Muscle of arm (tissue), 12 donors: ENCODE data around the gene ME2. TPM values are rescaled to one million over a fixed set of nuclear protein-coding genes. Genes with fewer than 3 reads are reported as not detected.
"Not testable (repeated sequence)": the region's sequence is repeated elsewhere in the genome, so short reads cannot be mapped to it uniquely, and the experiment has no call there.

Experiments
- DNase-seq: peaks from one replicate; pipeline ENCODE4 v3.0.0-alpha.2; 2013
- polyA plus RNA-seq, 12 donors: library from polyadenylated mRNA; unstranded; fragments of 120-200 nt; gene quantifications; one replicate each; pipeline ENCODE4 v1.2.1, GENCODE V29; 2013; ENCODE audit not compliant: insufficient read length in 12 of 12

Gene ME2
- polyA plus RNA-seq, 12 donors, result 20.8 to 36.5 (median 32.4) TPM; not detected in 1

GRCh38 chr18:50909261-50909660, 30.3 kb downstream of the ME2 start:
- no peak for DNase-seq

- no peak for DNase-seq
Observed at GRCh38 chr18:50911006-50911405, 32.1 kb downstream of the ME2 start.

GRCh38 chr18:50917021-50917420, 38.1 kb downstream of the ME2 start:
- no peak for DNase-seq

DNA sequence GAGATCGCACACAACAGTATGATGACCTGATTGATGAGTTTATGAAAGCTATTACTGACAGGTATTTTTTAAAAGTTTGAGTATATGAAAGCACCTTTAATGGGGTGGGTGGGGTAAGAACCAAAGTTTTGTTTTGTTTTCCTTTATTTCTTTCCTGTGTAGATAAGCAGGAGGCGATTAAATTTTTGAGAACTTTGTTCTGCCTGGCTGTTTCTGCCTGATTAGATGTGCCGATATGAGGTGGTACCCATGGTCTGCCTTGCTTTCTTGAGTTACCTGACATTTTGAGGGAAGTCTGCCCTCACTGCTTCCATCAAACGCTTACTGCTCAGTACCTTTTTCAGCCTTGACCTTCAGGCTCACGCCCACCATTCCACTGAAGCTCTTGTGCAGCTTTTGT, 39.2 kb downstream of the ME2 start:
- no peak for DNase-seq

DNA sequence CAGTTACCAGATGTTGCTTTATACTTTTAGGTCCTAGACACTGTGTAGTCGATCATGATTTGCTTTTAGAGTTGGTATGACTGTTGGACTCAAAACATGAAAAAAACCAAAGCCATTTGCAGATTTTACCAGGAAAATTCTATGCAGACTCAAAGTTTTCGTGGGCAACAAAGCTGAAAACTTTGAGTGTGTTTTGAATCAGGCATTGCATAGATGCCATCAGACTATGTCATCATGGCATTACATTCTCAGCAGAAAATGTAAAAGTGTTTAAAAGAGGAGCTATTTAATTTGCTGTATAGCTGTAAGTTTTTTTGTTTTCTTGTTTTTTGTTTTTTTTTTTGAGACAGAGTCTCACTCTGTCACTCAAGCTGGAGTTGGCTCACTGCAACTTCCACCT, 45.5 kb downstream of the ME2 start:
- DNase-seq, result no peak

DNA sequence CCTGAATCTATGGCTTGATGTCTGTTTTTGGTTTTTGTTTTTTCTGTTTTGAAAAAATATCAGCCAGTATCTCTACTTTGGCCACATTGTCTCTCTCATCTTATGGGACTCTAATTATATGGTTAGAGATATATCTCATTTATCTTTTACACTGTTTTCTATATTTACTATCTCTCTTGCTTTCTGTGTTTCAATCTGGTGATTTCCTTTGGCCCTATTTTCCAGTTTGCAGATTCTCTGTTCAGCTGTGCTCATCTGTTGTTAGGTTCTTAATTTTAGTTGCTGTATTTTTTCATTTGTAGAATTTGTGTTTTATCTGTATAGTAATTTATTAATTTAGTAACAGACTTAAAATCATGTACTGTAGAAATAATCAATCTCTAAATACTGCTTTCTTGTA, 47.6 kb downstream of the ME2 start:
- DNase-seq, result no peak

DNA sequence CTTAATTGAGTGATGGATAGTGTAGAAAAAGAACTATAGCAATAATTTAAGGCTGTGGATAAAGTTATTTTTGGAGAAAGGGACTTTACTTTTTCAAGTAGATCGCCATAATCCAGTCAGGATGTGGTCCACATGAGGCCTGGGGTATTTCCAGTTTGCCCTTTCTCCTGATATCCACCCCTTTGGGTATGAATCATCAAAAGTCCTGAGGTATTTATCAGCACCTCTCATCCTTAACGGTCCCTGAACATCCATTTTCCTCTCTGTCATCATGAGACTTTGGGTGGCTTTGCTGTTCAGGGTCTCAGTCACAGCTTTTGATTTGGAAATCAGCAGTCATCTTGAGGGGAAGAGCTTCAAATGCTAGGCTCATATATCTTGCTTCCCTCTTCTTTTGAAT, 49.6 kb downstream of the ME2 start:
- DNase-seq, result no peak

GRCh38 chr18:50933684-50934083, 54.8 kb downstream of the ME2 start:
- DNase-seq, result no peak

DNA sequence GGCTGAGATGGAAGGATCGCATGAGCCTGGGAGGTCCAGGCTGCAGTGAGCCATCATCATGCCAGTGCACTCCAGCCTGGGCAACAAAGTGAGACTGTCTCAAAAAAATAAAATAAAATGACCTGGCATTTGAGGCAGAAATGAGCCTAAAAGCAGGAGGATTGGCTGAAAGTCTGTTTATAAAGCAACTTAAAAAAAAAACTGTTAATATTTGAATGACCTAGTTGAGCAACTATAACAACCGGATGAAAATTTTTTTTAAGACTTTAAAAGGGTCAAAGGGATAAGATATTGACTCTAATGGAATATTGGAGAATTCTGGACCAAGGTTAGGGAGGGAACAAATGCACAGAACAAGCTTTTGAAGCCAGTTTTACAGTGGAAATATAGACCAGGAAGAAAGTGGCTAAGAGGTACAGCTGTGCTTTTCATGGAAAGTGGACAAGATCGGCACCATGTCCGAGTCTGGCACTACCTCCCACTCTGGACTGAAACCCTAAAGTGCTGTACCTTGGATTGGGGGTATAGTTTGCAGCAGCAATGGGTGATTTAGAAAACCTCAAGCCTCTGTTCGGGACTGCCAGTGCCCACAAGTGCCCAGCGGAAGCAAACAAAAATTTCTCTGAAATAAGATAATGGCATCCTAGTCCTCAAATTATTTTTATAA, 55.8 kb downstream of the ME2 start:
- DNase-seq, result no peak

GRCh38 chr18:50935493-50936191, 56.7 kb downstream of the ME2 start:
- no peak for DNase-seq

- no peak for DNase-seq
Observed at GRCh38 chr18:50937183-50937582, 58.3 kb downstream of the ME2 start.

DNA sequence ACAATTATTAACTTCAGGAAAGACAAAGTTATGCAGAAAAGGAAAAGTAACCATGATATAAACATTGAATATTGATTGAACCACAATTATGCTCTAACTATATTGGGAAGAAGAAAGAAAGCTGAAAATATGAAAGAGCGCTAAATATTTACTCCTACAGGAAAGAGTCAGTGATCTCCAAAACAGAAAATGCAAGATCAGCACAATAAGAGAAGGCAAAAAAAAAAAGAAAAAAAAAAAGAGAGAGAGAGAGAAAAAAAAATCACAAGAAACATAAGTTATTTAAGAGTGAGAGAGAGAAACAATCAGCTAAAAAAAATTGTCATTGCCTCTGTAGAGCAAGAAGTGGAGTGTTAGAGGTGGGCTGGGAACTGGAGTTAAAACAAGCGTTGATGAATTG, 60.0 kb downstream of the ME2 start:
- no peak for DNase-seq

- DNase-seq, result peak; percentile 8
Observed at GRCh38 chr18:50944245-50944932, 65.5 kb downstream of the ME2 start.

GRCh38 chr18:50945918-50946317, 67.0 kb downstream of the ME2 start:
- DNase-seq, result not testable (repeated sequence)

DNA sequence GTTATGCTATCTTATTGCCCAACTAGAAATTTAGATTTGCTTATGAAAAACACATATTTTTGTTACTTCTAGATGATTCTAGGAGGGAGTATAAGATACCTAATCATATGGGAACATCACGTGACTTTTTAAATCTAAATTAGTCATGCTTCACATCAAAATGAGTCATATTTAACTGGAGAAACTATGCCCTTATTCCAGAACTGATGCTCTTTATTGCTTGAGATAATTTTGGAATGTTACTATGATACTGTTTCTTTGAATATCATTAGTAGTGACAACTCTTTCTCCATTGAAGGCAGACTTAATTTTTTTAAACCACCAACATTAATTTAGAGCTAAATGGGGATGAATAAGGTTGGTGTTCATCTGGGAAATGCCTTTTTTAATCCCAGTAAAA, 69.0 kb downstream of the ME2 start:
- DNase-seq, result no peak

DNA sequence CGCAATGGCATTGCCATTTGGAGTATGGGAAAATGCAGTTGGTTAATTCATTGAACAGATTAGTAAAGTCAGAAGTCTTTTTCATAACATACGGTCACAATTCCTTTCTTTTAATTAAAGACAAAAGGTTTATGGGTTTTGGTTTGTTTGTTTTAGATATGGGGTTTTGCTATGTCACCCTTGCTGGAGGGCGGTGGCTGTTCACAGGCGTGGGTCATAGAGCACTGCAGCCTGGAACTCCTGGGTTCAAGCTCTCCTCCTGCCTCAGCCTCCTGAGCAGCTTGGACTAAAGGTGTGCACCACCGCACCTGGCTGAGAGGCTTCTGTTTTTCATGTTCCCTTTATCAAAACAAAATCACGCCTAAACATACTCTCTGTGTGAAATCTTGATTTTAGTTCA, 70.3 kb downstream of the ME2 start:
- no peak for DNase-seq

GRCh38 chr18:50950626-50951025, 71.7 kb downstream of the ME2 start:
- DNase-seq, result no peak

DNA sequence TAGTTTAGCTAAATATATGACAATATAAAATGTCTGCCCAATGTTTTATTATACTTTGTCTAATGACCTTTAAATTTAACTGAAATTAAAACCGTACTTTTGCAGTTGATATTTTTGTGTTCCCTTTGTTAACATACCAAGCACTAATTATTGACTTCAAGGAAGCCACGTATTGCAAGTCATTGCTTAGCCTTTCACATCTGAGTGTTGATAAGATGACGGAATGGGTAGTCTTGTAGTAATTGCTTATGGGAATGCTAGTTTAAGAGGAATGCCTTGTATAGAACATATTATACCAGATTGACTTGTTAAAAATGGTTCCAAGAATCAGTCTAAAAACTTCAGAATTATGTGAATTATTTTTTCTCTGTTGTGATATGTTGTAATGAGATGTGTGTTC, 74.9 kb downstream of the ME2 start:
- no peak for DNase-seq

- DNase-seq, result no peak
Observed at GRCh38 chr18:50955253-50955652, 76.3 kb downstream of the ME2 start.

- no peak for DNase-seq
Observed at GRCh38 chr18:50956116-50956515, 77.2 kb downstream of the ME2 start.

- no peak for DNase-seq
Observed at GRCh38 chr18:50961974-50962373, 83.1 kb downstream of the ME2 start.

GRCh38 chr18:50967714-50968661, 89.1 kb downstream of the ME2 start, which contains the start of gene ELAC1:
ELAC1 (plus strand) TSS chr18:50968040; CDS start chr18:50974405, 6,365 bp downstream.
- DNase-seq, result peak; percentile 74
